H1 (cell line): ENCODE measurements around the gene DKC1. TPM values are rescaled to one million over a fixed set of nuclear protein-coding genes. Genes with fewer than 3 reads are reported as not detected.

Experiments
- CTCF ChIA-PET: fragments of 300-600 bp; sonication (Branson Sonifier 250); formaldehyde crosslinking; loops from one replicate; lab custom pipeline; 2021; ENCODE audit not compliant: partially characterized antibody; lab: Charles Lee
- POLR2A ChIA-PET: fragments of 300-600 bp; sonication (Branson Sonifier 250); formaldehyde crosslinking; loops from one replicate; lab custom pipeline; 2021; ENCODE audit warnings: inconsistent platforms; ENCODE audit not compliant: partially characterized antibody; lab: Charles Lee
- DNase-seq, 2 experiments: peaks; one replicate each; pipeline versions ENCODE4 v3.0.0 to v3.0.0-alpha.2; 2010 to 2022; ENCODE audit warnings: low spot score in 2 of 2, low read depth in 1 of 2, mixed read lengths in 1 of 2
- FAIRE-seq: peaks from 2 replicates; lab custom pipeline; 2011; peaks lifted over from hg19 to GRCh38; lab: Jason Lieb, UNC
- H2AFZ ChIP-seq: 2 replicates; pipeline ENCODE4 v1.8.1; 2012; ENCODE audit warnings: low read length, inconsistent platforms
- H2AK5ac ChIP-seq: 2 replicates; pipeline ENCODE4 v1.6.1; 2013; ENCODE audit warnings: low read depth, low read length
- H2BK120ac ChIP-seq: replicated peaks from 2 replicates; pipeline ENCODE3; 2013; ENCODE audit warnings: low read depth, low read length, inconsistent platforms
- H2BK12ac ChIP-seq: 2 replicates; pipeline ENCODE4 v1.6.1; 2013; ENCODE audit warnings: low read depth, low read length
- H2BK15ac ChIP-seq: 2 replicates; pipeline ENCODE4 v1.6.1; 2013; ENCODE audit warnings: low read length
- H2BK20ac ChIP-seq: 2 replicates; pipeline ENCODE4 v1.6.1; 2013; ENCODE audit warnings: low read length
- H2BK5ac ChIP-seq: 2 replicates; pipeline ENCODE4 v1.6.1; 2013; ENCODE audit warnings: low read depth, low read length
- H3K14ac ChIP-seq: 2 replicates; pipeline ENCODE4 v1.6.1; 2013; ENCODE audit warnings: inconsistent platforms; ENCODE audit not compliant: insufficient read length
- H3K18ac ChIP-seq: 2 replicates; pipeline ENCODE4 v1.6.1; 2013; ENCODE audit warnings: low read length; ENCODE audit errors: extremely low read depth
- H3K23ac ChIP-seq: 2 replicates; pipeline ENCODE4 v1.6.1; 2013; ENCODE audit warnings: inconsistent platforms; ENCODE audit not compliant: insufficient read length
- H3K23me2 ChIP-seq: 2 replicates; pipeline ENCODE4 v1.6.1; 2013; ENCODE audit warnings: low read depth, low read length
- H3K27ac ChIP-seq: 2 replicates; pipeline ENCODE4 v1.6.1; 2011; ENCODE audit warnings: low read depth, low read length, inconsistent platforms
- H3K27me3 ChIP-seq, 4 experiments: replicated peaks in 1 of 4; 1 replicate in 1 of 4; 2 replicates in 3 of 4; pipeline versions ENCODE4 v1.6.1 to v1.8.1; 2011 to 2013; ENCODE audit warnings: low read length in 3 of 4, mild to moderate bottlenecking in 3 of 4, inconsistent platforms in 2 of 4, mixed read lengths in 2 of 4, moderate library complexity in 1 of 4; ENCODE audit not compliant: control insufficient read depth in 3 of 4, insufficient read depth in 3 of 4; ENCODE audit errors: extremely low read depth in 1 of 4
- H3K36me3 ChIP-seq, 4 experiments: 2 replicates each; pipeline versions ENCODE4 v1.6.1 to v1.8.1; 2011 to 2013; ENCODE audit warnings: mild to moderate bottlenecking in 4 of 4, low read length in 3 of 4, moderate library complexity in 2 of 4, control low read depth in 1 of 4, inconsistent platforms in 1 of 4; ENCODE audit not compliant: insufficient read depth in 4 of 4, control insufficient read depth in 2 of 4
- H3K4ac ChIP-seq: replicated peaks from 2 replicates; pipeline ENCODE3; 2013; ENCODE audit warnings: low read length, low read depth, mixed read lengths, inconsistent platforms; ENCODE audit not compliant: insufficient read length
- H3K4me1 ChIP-seq, 4 experiments: replicated peaks in 1 of 4; 1 replicate in 1 of 4; 2 replicates in 3 of 4; pipeline versions ENCODE4 v1.6.1 to v1.8.1; 2011 to 2013; ENCODE audit warnings: low read length in 3 of 4, inconsistent platforms in 2 of 4, mixed read lengths in 1 of 4; ENCODE audit not compliant: insufficient read depth in 4 of 4, control insufficient read depth in 3 of 4
- H3K4me2 ChIP-seq, 2 experiments: 2 replicates each; pipeline versions ENCODE4 v1.6.1 to v1.8.1; 2011 to 2013; ENCODE audit warnings: low read depth in 2 of 2, low read length in 2 of 2, control low read depth in 1 of 2, inconsistent platforms in 1 of 2, mild to moderate bottlenecking in 1 of 2; ENCODE audit not compliant: insufficient read depth in 1 of 2
- H3K4me3 ChIP-seq, 4 experiments: fragments of 200-600, 300-600 bp in 1 of 4; sonication (generic), shearing (Covaris generic), sonication (Bioruptor Twin) in 1 of 4; 2 replicates each; pipeline versions ENCODE4 v1.5.1 to v1.8.1; 2011 to 2016; ENCODE audit warnings: low read length in 4 of 4, low read depth in 3 of 4, control low read depth in 2 of 4, inconsistent platforms in 2 of 4, mild to moderate bottlenecking in 2 of 4, mixed read lengths in 1 of 4, moderate library complexity in 1 of 4; ENCODE audit not compliant: insufficient read depth in 2 of 4; ENCODE audit errors: extremely low read depth in 1 of 4
- H3K56ac ChIP-seq: replicated peaks from 2 replicates; pipeline ENCODE3; 2013; ENCODE audit warnings: low read depth, mild to moderate bottlenecking, mixed read lengths, low read length, inconsistent platforms; ENCODE audit not compliant: insufficient read length
- H3K79me1 ChIP-seq: 2 replicates; pipeline ENCODE4 v1.6.1; 2013; ENCODE audit warnings: low read depth, low read length, control low read depth
- H3K79me2 ChIP-seq, 2 experiments: 2 replicates each; pipeline versions ENCODE4 v1.6.1 to v1.8.1; 2012 to 2013; ENCODE audit warnings: low read length in 2 of 2, mild to moderate bottlenecking in 2 of 2, inconsistent platforms in 1 of 2; ENCODE audit not compliant: insufficient read depth in 2 of 2, control insufficient read depth in 1 of 2
- H3K9ac ChIP-seq, 4 experiments: replicated peaks in 1 of 4; 1 replicate in 1 of 4; 2 replicates in 3 of 4; pipeline versions ENCODE4 v1.6.1 to v1.8.1; 2011 to 2013; ENCODE audit warnings: low read depth in 3 of 4, low read length in 3 of 4, control low read depth in 2 of 4, mild to moderate bottlenecking in 2 of 4, moderate library complexity in 2 of 4, inconsistent platforms in 1 of 4; ENCODE audit errors: extremely low read depth in 1 of 4
- H3K9me3 ChIP-seq, 2 experiments: 2 replicates each; pipeline versions ENCODE4 v1.6.1 to v1.8.1; 2012 to 2013; ENCODE audit warnings: mild to moderate bottlenecking in 2 of 2, moderate library complexity in 2 of 2, control low read depth in 1 of 2, inconsistent platforms in 1 of 2, low read depth in 1 of 2, low read length in 1 of 2, mixed read lengths in 1 of 2; ENCODE audit not compliant: insufficient read depth in 2 of 2
- H4K20me1 ChIP-seq, 2 experiments: replicated peaks in 1 of 2; 2 replicates each; pipeline versions ENCODE3 to v1.8.1; 2011 to 2013; ENCODE audit warnings: inconsistent platforms in 2 of 2, low read length in 2 of 2, mild to moderate bottlenecking in 1 of 2; ENCODE audit not compliant: insufficient read depth in 2 of 2, control insufficient read depth in 1 of 2
- H4K5ac ChIP-seq: 2 replicates; pipeline ENCODE4 v1.6.1; 2013; ENCODE audit warnings: low read length, low read depth, mixed read lengths, inconsistent platforms; ENCODE audit not compliant: insufficient read length
- H4K8ac ChIP-seq: 2 replicates; pipeline ENCODE4 v1.8.0; 2013; ENCODE audit warnings: mild to moderate bottlenecking, moderate library complexity, low read length, inconsistent platforms; ENCODE audit not compliant: insufficient read depth; ENCODE audit errors: extremely low read depth
- H4K91ac ChIP-seq: replicated peaks from 2 replicates; pipeline ENCODE3; 2013; ENCODE audit warnings: low read length, mixed read lengths, inconsistent platforms; ENCODE audit not compliant: insufficient read length
- CREB1 ChIP-seq: IDR thresholded peaks from 2 replicates; pipeline ENCODE4 v1.6.1; 2012; ENCODE audit warnings: inconsistent platforms
- KDM5A ChIP-seq: fragments of 200-600 bp; IDR thresholded peaks from 2 replicates; pipeline ENCODE4 v1.7.1; 2012; ENCODE audit warnings: mild to moderate bottlenecking, low read length, inconsistent platforms, mixed read lengths
- SIRT6 ChIP-seq: IDR thresholded peaks from one replicate; pipeline ENCODE4 v1.7.1; 2012; ENCODE audit warnings: low read length, inconsistent platforms
- WGBS, 2 experiments: shearing (Covaris generic) in 1 of 2; methylation state at CpG; one replicate each; pipeline versions ENCODE4 v1.1.6 to v1.1.7; 2013 to 2015; ENCODE audit warnings: low lambda C conversion rate in 2 of 2, mixed read lengths in 2 of 2, inconsistent platforms in 1 of 2, low coverage in 1 of 2, missing lambda C conversion rate in 1 of 2; ENCODE audit not compliant: insufficient replicate concordance in 2 of 2, insufficient coverage in 1 of 2, insufficient read length in 1 of 2; ENCODE audit errors: extremely low coverage in 1 of 2, missing lambda C conversion rate in 1 of 2; 5-methylcytosine and 5-hydroxymethylcytosine counted together
- polyA plus RNA-seq, 7 experiments: library from polyadenylated mRNA; depleted of rRNA in 3 of 7; stranded (reverse) in 5 of 7; unstranded in 2 of 7; fragments of >200 nt in 5 of 7; fragments of 200-250 nt in 2 of 7; gene quantifications; 1 replicate in 5 of 7; 2 replicates in 1 of 7; 4 replicates in 1 of 7; pipeline versions ENCODE4 v1.2.1 to v1.2.3, GENCODE V29; 2011 to 2013; ENCODE audit warnings: missing spikeins in 2 of 7, mixed read lengths in 2 of 7
- total RNA-seq: library from RNA; stranded (reverse); fragmentation: NEBNext Ultra II Directional; extraction: Animal tissue kit (Norgen Biotek cat#: 25700); gene quantifications from 2 replicates; pipeline ENCODE4 v1.2.1, GENCODE V29; 2021

Gene DKC1
- total and polyA plus RNA-seq, 2 of the 8 experiments (the other 6 are each of a cell fraction or from before 2014, with no cell fraction given): 65.6 to 143 TPM

- no peaks in the 10 kb centered on the region for H3K79me1 ChIP-seq
- no peak overlapping the region for H2BK5ac ChIP-seq
- no peak for TF ChIP-seq CREB1
- TF ChIP-seq SIRT6: no peak
- no peak for TF ChIP-seq KDM5A
- no peaks in the 10 kb centered on the region for H3K27me3 ChIP-seq
- DNase-seq (no peak), FAIRE-seq (no peak)
- H3K23ac ChIP-seq: no peak overlapping the region
- no peak overlapping the region for H3K56ac ChIP-seq
- H4K20me1 ChIP-seq: no peaks in the 10 kb centered on the region
- no peak overlapping the region for H3K4me2 ChIP-seq
- ChIA-PET CTCF (no interaction called here), POLR2A (no interaction called here)
- H4K5ac ChIP-seq: no peak overlapping the region
- H3K4me3 ChIP-seq: no peak overlapping the region
- H3K18ac ChIP-seq: no peak overlapping the region
- 97% methylated on average over 3 of the region's 3 CpGs; no CpG with 5 or more reads in 1 of the 2 experiments for WGBS, 2 experiments
- no peak overlapping the region for H2BK15ac ChIP-seq
- no peaks in the 10 kb centered on the region for H3K36me3 ChIP-seq
- no peak overlapping the region for H3K27ac ChIP-seq
- no peak overlapping the region for H2BK20ac ChIP-seq
- no peak overlapping the region for H3K14ac ChIP-seq
- H2BK120ac ChIP-seq: no peak overlapping the region
- no peaks in the 10 kb centered on the region for H3K79me2 ChIP-seq
- no peak overlapping the region for H2AK5ac ChIP-seq
- H3K4ac ChIP-seq: no peak overlapping the region
- H3K9me3 ChIP-seq: no peaks in the 10 kb centered on the region
- no peaks in the 10 kb centered on the region for H3K4me1 ChIP-seq
- H2AFZ ChIP-seq: no peak overlapping the region
- no peak overlapping the region for H4K91ac ChIP-seq
- H3K23me2 ChIP-seq: no peaks in the 10 kb centered on the region
- no peak overlapping the region for H2BK12ac ChIP-seq
- no peak overlapping the region for H3K9ac ChIP-seq
- H4K8ac ChIP-seq: no peak overlapping the region
These were observed 41.5 kb upstream of the DKC1 start for GRCh38 chrX:154721155-154721554.
